GM12801 (cell line): ENCODE data around the gene FAM78B.

Source experiments
- CTCF ChIP-seq: IDR thresholded peaks from one replicate; pipeline ENCODE4 v1.5.1; 2011; ENCODE audit warnings: control low read depth; ENCODE audit not compliant: insufficient read length; ENCODE audit errors: extremely low read depth

FAM78B gene

GRCh38 chr1:166040202-166040997 lies 126.4 kb downstream of the FAM78B start:
- TF ChIP-seq CTCF: no peak

- TF ChIP-seq CTCF: no peak
Measured at GRCh38 chr1:166039436-166040201, 127.2 kb downstream of the FAM78B start.

GRCh38 chr1:166036092-166036491 lies 130.7 kb downstream of the FAM78B start:
- TF ChIP-seq CTCF: no peak

DNA sequence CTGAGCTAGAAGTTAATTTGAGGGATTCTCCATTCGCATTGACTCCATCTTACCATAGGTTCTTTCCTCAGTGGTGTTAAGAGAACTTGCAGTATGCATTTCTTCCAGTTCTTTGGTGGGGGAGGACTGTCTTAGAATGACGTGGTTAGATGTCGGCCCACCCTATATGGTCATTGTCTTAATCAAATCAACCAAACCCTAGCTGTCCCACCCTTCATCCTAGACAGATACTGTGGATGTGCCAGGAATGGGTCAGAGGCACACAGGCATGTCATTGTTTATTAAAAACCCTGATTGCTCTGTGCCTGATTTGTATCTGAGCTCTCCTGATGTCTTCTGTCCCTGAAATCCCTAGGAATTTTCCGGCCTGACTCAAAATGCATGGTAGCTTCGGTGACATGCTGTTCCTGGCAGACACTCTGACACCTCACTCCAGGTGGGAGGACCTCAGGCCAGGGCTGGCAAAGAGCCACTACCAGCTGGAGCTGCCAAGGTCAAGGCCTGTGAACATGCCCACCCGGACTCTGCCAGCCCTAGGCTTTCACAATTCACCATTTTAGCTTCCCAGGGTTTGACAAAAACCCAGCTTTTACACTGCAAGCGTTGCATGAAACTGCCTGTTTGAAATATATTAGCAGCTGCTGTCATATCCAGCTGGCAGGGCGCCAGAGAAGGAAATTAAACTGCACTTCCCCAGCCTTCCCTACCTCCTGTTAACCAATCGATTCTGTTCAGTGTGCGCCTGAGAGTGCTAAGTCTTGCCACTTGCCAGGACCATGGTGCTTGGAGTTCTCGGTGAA lies 134.0 kb downstream of the FAM78B start:
- TF ChIP-seq CTCF: no peak

DNA sequence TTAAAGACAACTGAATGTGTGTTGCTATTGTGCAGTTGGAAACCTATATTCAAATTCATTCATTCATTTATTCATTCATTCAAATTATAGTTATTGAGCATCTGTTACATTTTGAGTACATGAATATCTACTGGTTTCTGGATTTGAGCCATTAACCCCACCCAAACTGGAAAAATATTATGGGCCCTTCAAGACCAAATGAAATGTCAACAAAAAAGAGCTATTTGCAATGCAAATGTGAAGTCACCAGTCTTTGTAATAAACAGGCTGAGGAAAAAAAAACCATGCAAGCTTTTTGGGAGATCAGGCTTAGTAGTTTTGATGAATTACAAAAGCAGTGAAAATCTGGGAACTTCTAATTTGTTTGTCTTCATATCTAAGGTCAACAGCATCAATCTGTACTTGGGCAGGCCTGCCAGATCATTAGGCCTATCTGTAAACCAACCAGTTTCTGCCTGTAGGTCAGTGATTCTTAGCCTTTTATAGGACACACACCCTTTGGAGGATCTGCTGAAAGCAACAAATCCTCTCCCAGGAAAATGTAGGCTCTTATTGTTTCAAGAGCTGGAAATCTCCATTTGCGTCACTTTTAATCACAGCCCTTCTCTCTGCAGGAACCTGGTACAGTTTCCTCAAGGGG lies 134.7 kb downstream of the FAM78B start:
- no peak for TF ChIP-seq CTCF

DNA sequence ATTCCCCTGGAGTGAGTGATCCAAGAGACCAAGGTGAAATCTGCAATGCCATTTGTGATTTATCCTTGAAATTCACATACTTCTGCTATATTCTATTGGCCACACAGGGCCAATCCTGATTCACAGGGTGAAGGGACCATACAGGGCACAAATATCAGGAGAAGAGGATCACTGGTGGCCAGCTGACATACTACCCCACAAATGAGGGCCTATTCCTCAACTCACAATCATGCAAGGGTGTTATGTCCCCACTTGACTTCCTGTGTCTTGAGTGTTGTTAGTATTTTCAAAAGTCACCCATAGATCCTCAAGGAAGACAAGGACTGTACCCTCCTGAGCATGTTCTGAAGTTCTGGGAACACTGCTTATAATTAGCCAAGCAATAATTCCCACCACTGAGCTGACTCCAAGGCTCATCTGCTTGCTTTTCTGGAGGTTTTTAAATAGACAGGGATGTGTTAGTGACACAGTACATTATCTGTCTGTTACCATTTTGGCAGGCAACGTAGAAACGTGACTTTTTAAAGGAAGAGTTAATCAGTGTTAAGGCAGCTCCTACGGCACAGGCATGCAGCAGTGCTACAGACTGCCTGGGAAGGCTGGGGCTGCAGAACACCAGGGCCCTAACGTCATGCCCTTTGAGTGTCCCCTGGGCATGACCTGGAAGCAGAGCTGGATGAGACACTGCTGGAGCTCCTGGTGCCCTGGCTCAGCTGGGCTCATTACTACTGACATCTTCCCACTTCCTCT lies 137.4 kb downstream of the FAM78B start:
- TF ChIP-seq CTCF: no peak
